GM12892 (cell line): ENCODE results near the gene PRKAR1A. TPM values are rescaled to one million over a fixed set of nuclear protein-coding genes. Genes with fewer than 3 reads are reported as not detected.
"Not testable (repeated sequence)": the region's sequence is repeated elsewhere in the genome, so short reads cannot be mapped to it uniquely, and the experiment has no call there.

ENCODE experiments used
- DNase-seq: peaks from one replicate; pipeline ENCODE4 v3.0.0; 2011; ENCODE audit not compliant: insufficient read length
- FAIRE-seq: peaks from 2 replicates; lab custom pipeline; 2011; peaks lifted over from hg19 to GRCh38; lab: Jason Lieb, UNC
- POLR2A ChIP-seq: IDR thresholded peaks from 2 replicates; pipeline ENCODE4 v1.6.1; 2011; ENCODE audit warnings: low read depth, low read length, control low read depth
- POLR2AphosphoS5 ChIP-seq: IDR thresholded peaks from 2 replicates; pipeline ENCODE4 v1.6.1; 2011; ENCODE audit warnings: low read depth, low read length, control low read depth
- TAF1 ChIP-seq: IDR thresholded peaks from 2 replicates; pipeline ENCODE4 v1.6.1; 2011; ENCODE audit warnings: low read depth, mild to moderate bottlenecking, control low read depth, low read length, borderline replicate concordance
- polyA plus RNA-seq: library from polyadenylated mRNA; unstranded; fragments of >200 nt; gene quantifications from one replicate; pipeline ENCODE4 v1.2.1, GENCODE V29; 2012; ENCODE audit warnings: missing spikeins, inconsistent platforms; ENCODE audit not compliant: missing spikeins

PRKAR1A gene
- 107 TPM for polyA plus RNA-seq

- TF ChIP-seq POLR2AphosphoS5 (peak; percentile 86), TAF1 (peak; percentile 79), POLR2A (peak; percentile 90)
- peak; percentile 85 for DNase-seq
- FAIRE-seq, result peak; percentile 98
These were observed at the start of gene PRKAR1A for GRCh38 chr17:68512247-68512959. PRKAR1A (plus strand) TSS chr17:68512430; CDS start chr17:68515400, 2,970 bp downstream.

GRCh38 chr17:68463211-68464019, 48.8 kb upstream of the PRKAR1A start:
- FAIRE-seq (no peak), DNase-seq (no peak)
- no peak for TF ChIP-seq POLR2A
- TF ChIP-seq TAF1, result no peak
- TF ChIP-seq POLR2AphosphoS5, result no peak

- DNase-seq (no peak), FAIRE-seq (no peak)
- TF ChIP-seq TAF1, result no peak
- TF ChIP-seq POLR2A, result no peak
- no peak for TF ChIP-seq POLR2AphosphoS5
These were observed 43.9 kb upstream of the PRKAR1A start for GRCh38 chr17:68468334-68468733.

- FAIRE-seq (no peak), DNase-seq (no peak)
- TF ChIP-seq POLR2A (no peak), POLR2AphosphoS5 (no peak), TAF1 (no peak)
These were observed 43.4 kb upstream of the PRKAR1A start for GRCh38 chr17:68468788-68469187.

GRCh38 chr17:68470961-68471360, 41.3 kb upstream of the PRKAR1A start:
- no peak for TF ChIP-seq TAF1
- no peak for TF ChIP-seq POLR2A
- no peak for TF ChIP-seq POLR2AphosphoS5
- FAIRE-seq (no peak), DNase-seq (no peak)

- no peak for FAIRE-seq
- no peak for TF ChIP-seq TAF1
- TF ChIP-seq POLR2AphosphoS5, result no peak
- TF ChIP-seq POLR2A, result no peak
- no peak for DNase-seq
These were observed 31.3 kb upstream of the PRKAR1A start for GRCh38 chr17:68480885-68481284.

GRCh38 chr17:68482576-68483041, 29.6 kb upstream of the PRKAR1A start:
- no peak for FAIRE-seq
- DNase-seq, result no peak
- TF ChIP-seq TAF1 (no peak), POLR2A (no peak), POLR2AphosphoS5 (no peak)

- FAIRE-seq (no peak), DNase-seq (no peak)
- TF ChIP-seq TAF1 (no peak), POLR2A (no peak), POLR2AphosphoS5 (no peak)
These were observed 27.8 kb upstream of the PRKAR1A start for GRCh38 chr17:68484458-68484857.

GRCh38 chr17:68489919-68490318, 22.3 kb upstream of the PRKAR1A start:
- FAIRE-seq (no peak), DNase-seq (no peak)
- no peak for TF ChIP-seq POLR2A
- TF ChIP-seq POLR2AphosphoS5, result no peak
- TF ChIP-seq TAF1, result no peak

GRCh38 chr17:68491381-68492231, 20.6 kb upstream of the PRKAR1A start:
- DNase-seq, result no peak
- FAIRE-seq, result peak; percentile 79

GRCh38 chr17:68492394-68493054, 19.7 kb upstream of the PRKAR1A start:
- not testable (repeated sequence) for DNase-seq, FAIRE-seq

More at GRCh38 chr17:68491381-68492231, 20.6 kb upstream of the PRKAR1A start:
- TF ChIP-seq POLR2A (no peak), POLR2AphosphoS5 (no peak), TAF1 (no peak)
